NCI-H460 (cell line): ENCODE measurements around the gene PGF. TPM values are rescaled to one million over a fixed set of nuclear protein-coding genes. Genes with fewer than 3 reads are reported as not detected.

Experiments
- DNase-seq: peaks from one replicate; pipeline ENCODE4 v3.0.0-alpha.2; 2016; ENCODE audit warnings: low read depth; ENCODE audit errors: extremely low read depth
- total RNA-seq: library from RNA; depleted of rRNA; stranded (reverse); fragments of >200 nt; shearing (Covaris generic); gene quantifications from 2 replicates; pipeline ENCODE4 v1.2.3, GENCODE V29; 2014; rRNA removed

Gene PGF
- total RNA-seq, 1 experiment from 2014 or later = 0.37 TPM

DNA sequence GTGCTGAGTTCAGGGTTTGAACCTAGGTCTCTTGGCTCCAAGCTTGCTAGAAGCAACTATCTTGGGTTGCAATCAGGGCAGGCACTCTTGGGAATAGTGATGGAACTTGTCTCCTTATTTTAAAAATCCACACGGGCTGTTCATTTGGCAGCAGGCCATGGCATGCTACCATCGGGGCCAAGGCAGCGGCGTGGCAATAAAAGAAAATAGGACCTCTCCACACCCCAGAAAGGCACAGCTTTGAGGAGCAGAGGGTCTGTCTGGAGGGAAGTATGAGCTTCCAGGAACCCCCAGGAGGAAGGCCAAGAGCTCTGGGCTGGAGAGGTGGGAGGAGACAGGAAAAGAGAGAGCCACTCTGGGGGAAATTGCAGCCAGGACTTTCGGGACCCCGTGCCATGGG is 47.7 kb downstream of the PGF start:
- no peak for DNase-seq

DNA sequence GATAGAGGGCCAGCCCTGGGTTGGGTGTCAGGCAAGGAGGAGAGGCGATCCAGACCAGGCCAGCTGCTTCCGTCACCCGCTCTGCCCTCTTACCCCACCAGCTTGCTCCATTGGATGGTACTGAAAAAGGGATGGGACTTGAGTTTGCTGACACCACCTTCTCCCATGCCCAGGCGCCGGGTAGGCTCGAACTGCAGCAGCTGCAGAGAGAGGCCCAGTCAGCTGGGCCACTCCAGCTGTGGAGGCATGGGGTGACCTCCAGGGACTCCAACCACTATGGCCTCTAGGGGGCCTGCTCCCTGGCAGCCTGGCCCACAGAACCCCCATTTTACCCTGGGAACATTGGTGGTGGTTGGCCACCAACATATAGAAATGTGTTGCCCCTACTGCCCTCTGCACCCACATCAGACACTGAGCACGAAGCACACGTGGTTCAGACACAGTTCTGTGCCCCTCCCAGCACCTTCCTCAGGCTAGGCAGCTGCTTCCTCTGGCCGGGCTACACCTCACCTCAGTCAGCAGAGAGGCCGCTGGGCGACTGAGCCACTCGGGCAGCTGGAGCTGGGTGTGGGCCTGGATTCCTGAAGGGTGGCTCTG is 48.4 kb downstream of the PGF start:
- DNase-seq = no peak

DNA sequence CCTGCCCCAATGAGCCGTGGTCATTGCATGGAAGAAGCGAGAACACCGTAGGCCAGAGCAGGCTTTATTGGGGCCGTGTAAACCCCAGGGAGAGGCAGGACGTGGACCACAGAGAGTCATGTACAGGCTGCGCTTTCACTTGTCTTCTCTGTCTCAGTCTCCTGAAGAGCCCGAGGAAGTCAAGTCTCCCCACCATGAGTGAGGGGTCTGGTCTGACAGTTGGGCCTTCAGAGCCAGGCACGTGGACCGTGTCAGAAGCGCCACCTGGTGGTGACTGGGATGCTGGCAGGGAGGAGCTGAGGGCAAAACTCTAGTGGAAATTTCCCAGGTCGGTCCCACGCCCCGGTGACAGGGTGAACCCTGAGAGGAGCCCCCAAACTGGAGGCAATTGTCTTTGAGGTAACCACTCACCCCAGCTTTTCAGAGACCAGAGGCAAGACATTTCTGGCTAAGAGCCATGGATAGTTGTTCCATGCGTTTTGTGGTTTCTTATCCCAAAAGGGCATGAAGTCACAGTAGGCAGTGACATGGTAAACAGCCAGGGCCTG is 49.7 kb downstream of the PGF start:
- peak; percentile 53 for DNase-seq

DNA sequence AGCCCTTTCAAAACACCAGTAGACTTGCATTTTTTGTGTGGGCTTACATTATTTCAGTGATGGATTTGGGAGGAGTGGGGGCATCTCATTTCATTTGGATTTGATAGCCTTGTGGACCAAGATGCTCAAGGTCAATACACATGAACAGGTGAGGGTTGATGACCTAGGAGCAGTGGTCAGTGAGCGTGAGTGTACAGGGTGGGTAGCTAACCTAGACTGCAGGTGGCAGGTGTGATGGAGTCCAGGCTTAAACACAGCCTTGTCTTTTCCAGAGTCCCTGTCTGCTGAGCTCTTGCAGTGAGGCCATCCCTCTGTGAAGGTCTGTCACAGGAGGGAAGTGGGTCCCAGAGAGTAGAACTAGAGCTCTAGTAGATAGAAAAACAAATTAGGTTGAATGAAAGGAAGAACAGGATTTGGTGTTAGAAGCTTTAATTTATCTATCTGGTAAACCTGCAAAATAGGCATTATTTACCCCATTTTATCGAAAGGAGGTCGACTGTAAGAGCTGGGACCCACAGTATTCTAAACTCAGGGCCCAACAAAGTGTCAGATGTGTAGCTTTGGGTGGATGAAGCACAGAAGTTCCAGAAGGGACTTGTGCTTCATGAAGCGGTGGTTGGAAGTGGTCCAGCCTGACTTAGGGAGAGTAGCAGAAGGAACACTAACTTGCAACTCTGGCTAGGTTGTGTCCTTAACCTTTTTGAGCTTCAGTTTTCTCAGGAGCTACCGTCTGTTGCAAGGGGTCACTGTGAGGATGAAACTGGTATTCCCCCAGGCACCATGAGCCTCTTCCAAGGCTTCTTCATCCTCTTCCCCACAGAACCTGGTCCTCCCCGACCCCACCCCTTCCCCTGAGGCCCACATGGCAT is 50.5 kb downstream of the PGF start:
- no peak for DNase-seq

DNA sequence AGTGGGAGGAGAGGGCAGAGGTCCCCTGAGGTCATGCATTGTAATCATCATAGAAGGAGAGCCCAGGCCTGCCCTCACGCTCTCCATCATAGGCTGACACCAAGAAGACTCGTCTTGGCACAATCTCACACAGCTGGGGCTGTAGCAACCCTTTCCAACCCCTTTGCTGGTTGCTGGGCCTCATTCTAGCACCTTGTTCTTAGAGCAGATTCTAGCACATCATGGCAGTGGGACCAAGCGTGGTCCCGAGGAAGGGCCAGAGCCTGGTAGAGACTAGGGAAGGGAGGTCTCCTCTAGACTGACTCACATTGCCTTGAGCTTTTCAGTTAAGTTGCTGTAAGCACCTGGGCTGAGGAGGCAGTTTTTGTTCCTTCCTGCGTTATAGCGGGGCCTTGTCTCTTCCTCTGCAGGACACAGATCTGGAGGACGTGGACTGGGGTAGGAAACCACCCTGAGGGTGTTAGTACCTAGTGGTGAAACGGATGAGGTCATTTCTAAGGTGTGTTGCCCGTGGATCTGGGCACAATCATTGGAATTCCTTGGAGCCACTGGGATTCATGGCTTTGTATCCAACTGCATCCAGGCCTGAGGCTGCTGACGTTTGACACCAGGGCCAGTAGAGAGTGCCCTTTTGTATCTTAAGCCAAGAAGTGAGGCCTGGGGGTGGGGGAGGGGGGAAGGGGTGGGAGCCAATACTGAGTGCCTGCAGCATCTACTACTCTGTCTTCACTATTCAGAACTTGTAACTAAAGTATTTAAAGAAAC is 52.3 kb downstream of the PGF start:
- no peak for DNase-seq

DNA sequence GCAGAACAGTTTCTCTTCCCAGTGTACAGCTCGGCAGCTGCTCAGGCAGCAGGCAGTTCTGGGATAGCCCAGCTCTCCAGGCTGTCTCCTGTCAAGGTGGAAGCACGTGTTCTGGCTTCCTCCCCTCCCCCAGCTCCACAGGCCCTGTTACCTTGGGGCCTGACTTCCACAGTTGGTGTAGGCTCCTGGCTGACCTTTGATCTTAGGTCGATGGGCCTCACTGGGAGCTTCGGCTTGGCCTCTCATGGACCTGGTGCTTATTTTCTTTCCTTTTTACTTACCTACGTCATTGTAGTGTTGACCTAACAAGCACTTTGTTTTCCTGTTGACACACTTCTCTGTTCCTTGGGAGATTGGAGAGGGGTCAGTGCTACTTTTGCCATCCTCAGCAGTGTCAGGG is 56.7 kb downstream of the PGF start:
- no peak for DNase-seq

DNA sequence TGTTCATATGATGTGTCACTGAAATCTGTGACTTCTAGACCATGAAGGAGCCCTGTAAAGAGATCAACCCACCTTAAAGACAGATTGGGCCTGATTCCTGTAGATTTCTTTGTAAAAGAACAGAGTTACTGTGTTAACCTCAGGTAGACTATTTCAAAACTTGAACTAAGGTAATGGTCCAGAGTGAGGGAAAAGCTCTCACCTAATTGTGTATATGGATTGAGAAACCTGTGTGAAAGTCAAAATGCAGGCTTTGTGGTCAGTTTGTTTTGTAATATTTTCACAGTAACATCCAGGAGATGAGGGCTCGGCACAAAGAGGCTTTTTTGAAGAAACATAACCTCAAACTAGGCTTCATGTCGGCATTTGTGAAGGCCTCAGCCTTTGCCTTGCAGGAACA is 57.3 kb downstream of the PGF start:
- no peak for DNase-seq

DNA sequence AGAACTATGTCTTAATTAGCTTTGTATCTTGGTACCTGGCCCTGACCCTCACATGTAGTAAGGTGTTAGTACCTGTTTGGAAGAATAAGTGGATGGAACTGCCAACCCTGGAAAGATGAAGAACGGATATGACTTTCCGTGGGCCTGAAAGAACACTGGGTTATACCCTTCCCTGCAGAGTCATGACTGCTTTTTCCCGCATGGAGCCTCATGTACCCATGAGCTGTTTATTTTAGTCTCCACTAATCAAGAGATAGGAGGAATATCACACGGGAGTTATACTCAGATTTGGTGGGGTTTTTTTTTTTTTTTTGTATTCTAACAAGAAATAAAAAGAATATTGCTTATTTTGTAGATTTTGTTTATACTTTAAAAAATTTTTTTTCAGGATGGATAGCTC is 57.8 kb downstream of the PGF start:
- DNase-seq = no peak

DNA sequence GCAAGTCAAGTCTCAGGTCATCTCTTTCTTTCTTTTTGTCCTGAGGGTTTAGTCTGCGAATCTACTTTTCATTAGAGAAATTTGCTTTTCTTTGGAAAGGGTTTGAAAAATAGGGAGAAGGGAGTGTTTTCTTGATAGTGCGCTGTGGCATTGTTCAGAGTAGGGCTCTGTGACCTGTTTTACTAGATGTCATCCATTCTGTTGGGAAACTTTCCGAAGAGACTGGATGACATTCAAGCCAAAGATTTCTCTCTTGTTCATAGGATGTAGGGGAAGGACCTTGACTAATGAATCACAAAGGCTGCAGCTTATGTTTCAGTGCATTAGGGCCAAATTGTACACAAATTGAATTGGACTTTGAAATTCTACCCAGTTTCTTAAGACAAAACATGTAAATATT is 59.0 kb downstream of the PGF start:
- DNase-seq = no peak

DNA sequence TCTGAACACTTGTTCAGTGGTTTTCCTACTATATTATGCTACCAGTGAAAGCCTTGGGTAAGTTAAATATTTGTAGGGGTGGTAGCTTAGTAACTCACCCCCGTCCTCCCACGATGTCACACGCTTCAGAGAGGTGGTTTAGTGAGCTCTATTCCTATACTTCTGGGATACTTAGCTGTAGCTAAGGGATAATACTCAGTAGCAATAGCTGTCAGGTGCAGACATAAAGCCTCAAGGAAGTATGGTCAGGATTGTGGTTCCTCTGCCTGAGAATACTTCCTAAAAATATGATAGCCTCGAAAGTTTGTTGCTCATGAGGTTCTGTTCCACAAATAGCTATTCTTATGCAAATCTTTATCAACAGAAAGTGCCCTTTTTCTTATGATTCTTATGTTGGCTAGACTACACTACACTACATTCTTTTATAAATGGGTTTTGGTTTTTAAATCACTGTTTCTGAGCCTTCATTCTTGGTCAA is 61.7 kb downstream of the PGF start:
- no peak for DNase-seq

DNA sequence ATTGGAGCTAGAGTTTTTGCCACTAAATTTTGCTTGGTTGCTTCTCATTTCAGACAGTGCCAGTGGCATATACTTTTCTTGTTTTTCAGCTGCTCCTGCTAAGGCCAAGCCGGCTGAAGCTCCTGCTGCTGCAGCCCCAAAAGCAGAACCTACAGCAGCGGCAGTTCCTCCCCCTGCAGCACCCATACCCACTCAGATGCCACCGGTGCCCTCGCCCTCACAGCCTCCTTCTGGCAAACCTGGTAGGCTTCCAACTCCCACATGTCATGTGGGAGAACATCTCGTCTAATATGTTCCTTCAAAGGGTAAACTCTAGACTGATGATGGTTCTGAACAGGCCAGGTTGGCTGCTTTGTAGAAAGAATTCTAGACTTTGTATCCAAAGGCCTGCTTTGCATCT is 62.7 kb downstream of the PGF start:
- no peak for DNase-seq

DNA sequence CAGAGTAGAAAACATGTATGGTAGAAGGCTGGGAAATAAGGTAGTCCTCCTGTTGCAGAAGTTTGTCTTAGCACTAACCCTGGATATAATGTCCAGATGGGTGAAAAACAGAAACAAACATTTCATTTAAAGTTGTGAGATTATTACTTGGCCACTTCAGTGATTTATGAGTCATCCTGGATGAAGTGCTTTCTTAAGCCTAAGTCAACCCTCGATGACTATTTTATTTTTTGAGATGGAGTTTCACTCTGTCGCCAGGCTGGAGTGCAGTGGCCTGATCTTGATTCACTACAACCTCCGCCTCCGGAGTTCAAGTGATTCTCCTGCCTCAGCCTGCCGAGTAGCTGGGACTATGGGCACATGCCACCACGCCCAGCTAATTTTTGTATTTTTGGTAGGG is 63.5 kb downstream of the PGF start:
- no peak for DNase-seq

Other genes with a start within 250 kb of the PGF start
- 23.6 and 31.2 TPM in 2 replicates for gene AREL1, start 242.5 kb downstream of the PGF start, total RNA-seq
- 51.0 and 59.5 TPM in 2 replicates for gene FCF1, start 242.5 kb downstream of the PGF start, total RNA-seq
- 23.6 and 24.7 TPM in 2 replicates for gene YLPM1, start 192.3 kb downstream of the PGF start, total RNA-seq
- gene PROX2, start 79.5 kb downstream of the PGF start, total RNA-seq = not detected in 2 replicates
- gene DLST, start 73.7 kb downstream of the PGF start, total RNA-seq = 55.5 and 63.0 TPM in 2 replicates
- 5.6 and 6.1 TPM in 2 replicates for gene RPS6KL1, start 32.3 kb downstream of the PGF start, total RNA-seq
- 86.4 and 95.5 TPM in 2 replicates for gene EIF2B2, start 47.3 kb upstream of the PGF start, total RNA-seq
- 13.2 and 18.3 TPM in 2 replicates for gene MLH3, start 95.9 kb upstream of the PGF start, total RNA-seq
- 36.1 and 39.9 TPM in 2 replicates for gene ACYP1, start 108.4 kb upstream of the PGF start, total RNA-seq
- gene ZC2HC1C, start 114.0 kb upstream of the PGF start, total RNA-seq = 0.64 and 0.72 TPM in 2 replicates
- 32.6 and 40.2 TPM in 2 replicates for gene NEK9, start 171.5 kb upstream of the PGF start, total RNA-seq
- gene TMED10, start 221.0 kb upstream of the PGF start, total RNA-seq = 337 and 371 TPM in 2 replicates